ENCODE results near the gene CD40LG. TPM values are rescaled to one million over a fixed set of nuclear protein-coding genes. Genes with fewer than 3 reads are reported as not detected.

Gene CD40LG
- total RNA-seq, 2 experiments from 2014 or later = not detected

- H3K9me3 ChIP-seq (ENCODE audit: low read length) = no peaks in the 10 kb centered on the region
- H3K4me1 ChIP-seq (ENCODE audit: insufficient read depth, low read length, poor library complexity, severe bottlenecking) = no peaks in the 10 kb centered on the region
- H3K27ac ChIP-seq (ENCODE audit: low read depth, low read length, poor library complexity, severe bottlenecking) = no peak overlapping the region
- H3K36me3 ChIP-seq (ENCODE audit: insufficient read depth, low read length) = no peaks in the 10 kb centered on the region
- H3K9me2 ChIP-seq (ENCODE audit: insufficient read depth, low read length) = no peaks in the 10 kb centered on the region
- no peak overlapping the region for H3K4me2 ChIP-seq (ENCODE audit: low read length)
- H3K4me3 ChIP-seq (ENCODE audit: low read depth, low read length, poor library complexity, severe bottlenecking) = no peak overlapping the region
- no peak overlapping the region for H2AFZ ChIP-seq (ENCODE audit: low read length)
- intact Hi-C loops (cut with micrococcal nuclease; ENCODE audit: unreplicated experiment) = no loop called here
- CTCF ChIA-PET (ENCODE audit: unreplicated experiment) = no interaction called here
- H4K20me1 ChIP-seq (ENCODE audit: insufficient read depth, low read length) = no peaks in the 10 kb centered on the region
- DNase-seq (ENCODE audit: low spot score) = no peak
- TF ChIP-seq, protein P1, sequence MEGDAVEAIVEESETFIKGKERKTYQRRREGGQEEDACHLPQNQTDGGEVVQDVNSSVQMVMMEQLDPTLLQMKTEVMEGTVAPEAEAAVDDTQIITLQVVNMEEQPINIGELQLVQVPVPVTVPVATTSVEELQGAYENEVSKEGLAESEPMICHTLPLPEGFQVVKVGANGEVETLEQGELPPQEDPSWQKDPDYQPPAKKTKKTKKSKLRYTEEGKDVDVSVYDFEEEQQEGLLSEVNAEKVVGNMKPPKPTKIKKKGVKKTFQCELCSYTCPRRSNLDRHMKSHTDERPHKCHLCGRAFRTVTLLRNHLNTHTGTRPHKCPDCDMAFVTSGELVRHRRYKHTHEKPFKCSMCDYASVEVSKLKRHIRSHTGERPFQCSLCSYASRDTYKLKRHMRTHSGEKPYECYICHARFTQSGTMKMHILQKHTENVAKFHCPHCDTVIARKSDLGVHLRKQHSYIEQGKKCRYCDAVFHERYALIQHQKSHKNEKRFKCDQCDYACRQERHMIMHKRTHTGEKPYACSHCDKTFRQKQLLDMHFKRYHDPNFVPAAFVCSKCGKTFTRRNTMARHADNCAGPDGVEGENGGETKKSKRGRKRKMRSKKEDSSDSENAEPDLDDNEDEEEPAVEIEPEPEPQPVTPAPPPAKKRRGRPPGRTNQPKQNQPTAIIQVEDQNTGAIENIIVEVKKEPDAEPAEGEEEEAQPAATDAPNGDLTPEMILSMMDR (conservative IDR thresholded peaks at IDR 0.05; ENCODE audit: low read length) = no peak
- TF ChIP-seq EZH2phosphoT487 (IDR thresholded peaks at IDR 0.05; ENCODE audit: borderline replicate concordance, low read depth, low read length) = no peak
- H3K79me2 ChIP-seq (ENCODE audit: insufficient read depth, low read depth, low read length) = no peaks in the 10 kb centered on the region
- BruUV-seq (replicated peaks) = no TSS peak
- POLR2A ChIA-PET = no interaction called here
These were observed 2.9 kb downstream of the CD40LG start for GRCh38 chrX:136650811-136651210.

DNA sequence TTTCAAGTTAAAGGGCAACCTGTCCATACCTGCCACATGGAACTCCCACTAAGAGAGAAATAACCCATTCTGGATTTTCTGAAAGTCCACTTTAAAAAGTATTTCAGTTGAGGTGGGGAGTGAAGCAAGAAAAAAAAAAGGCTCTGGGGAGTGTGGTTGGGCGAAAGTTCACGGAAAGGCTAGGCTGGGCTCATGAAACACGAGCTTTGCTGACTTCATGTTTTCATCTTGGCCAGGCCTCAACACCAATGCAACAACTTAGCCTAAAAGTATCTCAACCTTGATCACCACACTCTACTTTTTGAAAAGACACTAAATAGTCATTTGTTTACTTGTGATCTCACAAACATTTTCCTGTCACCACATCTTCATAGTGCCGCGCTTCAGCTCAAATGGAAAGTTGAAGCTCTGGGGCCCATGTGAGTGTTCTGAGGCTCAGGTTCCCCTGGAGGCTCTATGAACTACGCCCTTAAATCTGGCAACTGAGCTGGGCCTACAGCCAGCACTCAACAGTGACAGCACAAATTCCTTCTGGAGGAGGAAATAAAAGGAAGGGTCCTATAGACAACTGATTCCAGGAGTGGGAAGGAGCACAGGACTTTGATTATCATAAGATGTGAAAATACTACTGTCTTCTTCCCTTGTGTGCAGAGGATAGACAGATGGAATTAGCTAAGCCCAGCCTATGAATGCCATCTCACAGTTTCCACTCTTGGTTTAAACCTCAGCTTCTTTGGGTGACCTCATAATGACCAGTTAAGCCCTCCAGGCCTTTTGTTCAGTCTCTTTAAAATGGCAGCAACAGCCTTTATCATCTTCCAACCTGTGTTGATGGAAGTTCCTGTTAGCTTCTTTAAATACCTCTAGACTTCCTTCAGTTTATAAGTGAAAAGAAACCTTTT lies 5.1 kb downstream of the CD40LG start:
- Histone ChIP-seq H3K9me3 (ENCODE audit: low read length) (no peaks in the 10 kb centered on the region), H3K79me2 (ENCODE audit: insufficient read depth, low read depth, low read length) (no peaks in the 10 kb centered on the region), H3K27ac (ENCODE audit: low read depth, low read length, poor library complexity, severe bottlenecking) (no peak overlapping the region), H3K4me3 (ENCODE audit: low read depth, low read length, poor library complexity, severe bottlenecking) (no peak overlapping the region), H4K20me1 (ENCODE audit: insufficient read depth, low read length) (no peaks in the 10 kb centered on the region), H2AFZ (ENCODE audit: low read length) (no peak overlapping the region), H3K9me2 (ENCODE audit: insufficient read depth, low read length) (no peaks in the 10 kb centered on the region), H3K4me2 (ENCODE audit: low read length) (no peak overlapping the region), H3K4me1 (ENCODE audit: insufficient read depth, low read length, poor library complexity, severe bottlenecking) (peaks cover 4% of the 10 kb centered on the region), H3K36me3 (ENCODE audit: insufficient read depth, low read length) (no peaks in the 10 kb centered on the region)
- TF ChIP-seq, protein P1 (conservative IDR thresholded peaks at IDR 0.05; ENCODE audit: low read length) = no peak
- no peak for TF ChIP-seq EZH2phosphoT487 (IDR thresholded peaks at IDR 0.05; ENCODE audit: borderline replicate concordance, low read depth, low read length)
- BruUV-seq (replicated peaks) = no TSS peak
- ChIA-PET POLR2A (no interaction called here), CTCF (ENCODE audit: unreplicated experiment) (no interaction called here)
- no peak for DNase-seq (ENCODE audit: low spot score)
- intact Hi-C loops (cut with micrococcal nuclease; ENCODE audit: unreplicated experiment) = no loop called here

DNA sequence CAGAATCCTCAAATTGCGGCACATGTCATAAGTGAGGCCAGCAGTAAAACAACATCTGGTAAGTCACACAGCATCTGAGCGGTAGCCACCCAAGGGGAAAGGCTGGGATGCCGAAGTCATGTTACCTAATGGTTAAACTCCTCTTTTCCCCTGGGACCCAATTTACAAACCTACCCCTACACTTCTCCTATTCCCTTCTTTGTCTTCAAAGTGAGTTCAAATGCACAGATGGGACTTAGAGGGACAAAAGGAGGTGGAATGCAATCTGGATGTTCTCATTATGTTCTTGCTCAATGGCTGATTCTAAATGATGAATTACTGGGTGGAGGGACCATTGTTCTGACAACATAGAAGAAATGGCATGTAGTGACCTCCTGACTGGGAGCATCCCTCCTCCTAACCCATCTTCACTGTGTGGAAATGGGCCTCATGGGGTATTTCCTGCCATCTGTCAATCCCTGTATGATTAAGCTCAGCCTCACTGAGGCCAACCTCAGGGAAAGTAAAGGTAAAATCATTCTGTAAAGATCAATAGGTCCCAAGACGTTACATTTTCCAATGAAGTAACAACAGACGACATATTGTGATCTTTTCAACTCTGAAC lies 8.5 kb downstream of the CD40LG start:
- no peak overlapping the region for H2AFZ ChIP-seq (ENCODE audit: low read length)
- no peak overlapping the region for H3K4me3 ChIP-seq (ENCODE audit: low read depth, low read length, poor library complexity, severe bottlenecking)
- no peaks in the 10 kb centered on the region for H3K9me3 ChIP-seq (ENCODE audit: low read length)
- TF ChIP-seq EZH2phosphoT487 (IDR thresholded peaks at IDR 0.05; ENCODE audit: borderline replicate concordance, low read depth, low read length) = no peak
- TF ChIP-seq, protein P1 (conservative IDR thresholded peaks at IDR 0.05; ENCODE audit: low read length) = no peak
- H3K9me2 ChIP-seq (ENCODE audit: insufficient read depth, low read length) = no peaks in the 10 kb centered on the region
- ChIA-PET POLR2A (no interaction called here), CTCF (ENCODE audit: unreplicated experiment) (no interaction called here)
- H3K4me2 ChIP-seq (ENCODE audit: low read length) = no peak overlapping the region
- peaks cover 14% of the 10 kb centered on the region for H3K4me1 ChIP-seq (ENCODE audit: insufficient read depth, low read length, poor library complexity, severe bottlenecking)
- H3K79me2 ChIP-seq (ENCODE audit: insufficient read depth, low read depth, low read length) = no peaks in the 10 kb centered on the region
- intact Hi-C loops (cut with micrococcal nuclease; ENCODE audit: unreplicated experiment) = no loop called here
- H3K27ac ChIP-seq (ENCODE audit: low read depth, low read length, poor library complexity, severe bottlenecking) = no peak overlapping the region
- no peaks in the 10 kb centered on the region for H4K20me1 ChIP-seq (ENCODE audit: insufficient read depth, low read length)
- no TSS peak for BruUV-seq (replicated peaks)
- DNase-seq (ENCODE audit: low spot score) = no peak
- no peaks in the 10 kb centered on the region for H3K36me3 ChIP-seq (ENCODE audit: insufficient read depth, low read length)

All from OCI-LY7 (cell line).